Tibial nerve (tissue), 4 donors: ENCODE measurements around the gene ZNRF3. TPM values are rescaled to one million over a fixed set of nuclear protein-coding genes. Genes with fewer than 3 reads are reported as not detected.

Experiments used
- DNase-seq, 2 donors: peaks; one replicate each; pipeline ENCODE4 v3.0.0-alpha.2; 2019; ENCODE audit warnings: low spot score in 2 of 2
- H3K27ac ChIP-seq, 4 donors: fragments of 200-600 bp; sonication (generic) in 3 of 4; one replicate each; pipeline ENCODE4 v1.5.1; 2017 to 2019; ENCODE audit warnings: mild to moderate bottlenecking in 1 of 4
- H3K27me3 ChIP-seq, 2 donors: fragments of 200-600 bp; sonication (generic) in 1 of 2; one replicate each; pipeline versions ENCODE4 v1.5.1 to v1.6.0; 2017 to 2019
- H3K36me3 ChIP-seq, 3 donors: fragments of 200-600 bp; sonication (generic); one replicate each; pipeline ENCODE4 v1.5.1; 2018 to 2019
- H3K4me1 ChIP-seq, 4 donors: fragments of 200-600 bp; sonication (generic) in 3 of 4; one replicate each; pipeline ENCODE4 v1.5.1; 2017 to 2019
- H3K4me3 ChIP-seq, 4 donors: fragments of 200-600 bp; sonication (generic) in 3 of 4; one replicate each; pipeline ENCODE4 v1.5.1; 2017 to 2019; ENCODE audit warnings: mild to moderate bottlenecking in 1 of 4, moderate library complexity in 1 of 4
- H3K9me3 ChIP-seq, 4 donors: fragments of 200-600 bp; sonication (generic) in 3 of 4; one replicate each; pipeline ENCODE4 v1.5.1; 2017 to 2019
- CTCF ChIP-seq, 5 experiments: fragments of 200-600 bp in 3 of 5; fragments of 450-650 bp in 2 of 5; sonication (generic) in 3 of 5; IDR thresholded peaks; one replicate each; pipeline ENCODE4 v1.5.1; 2016 to 2019; ENCODE audit warnings: antibody characterized with exemption in 5 of 5, mild to moderate bottlenecking in 3 of 5, moderate library complexity in 2 of 5
- EP300 ChIP-seq, 2 donors: sonication (generic); formaldehyde crosslinking; IDR thresholded peaks; one replicate each; pipeline ENCODE4 v1.6.1; 2017; ENCODE audit warnings: antibody characterized with exemption in 2 of 2, mild to moderate bottlenecking in 1 of 2
- POLR2A ChIP-seq, 2 donors: fragments of 450-650 bp; IDR thresholded peaks; one replicate each; pipeline ENCODE4 v1.6.1; 2017; ENCODE audit warnings: antibody characterized with exemption in 2 of 2, mild to moderate bottlenecking in 2 of 2, moderate library complexity in 2 of 2
- WGBS, 2 donors: methylation state at CpG; one replicate each; pipeline ENCODE4 v1.1.5; 2018; 5-methylcytosine and 5-hydroxymethylcytosine counted together
- total RNA-seq, 4 donors: library from RNA; depleted of rRNA; stranded (reverse); fragments of >200 nt; gene quantifications; one replicate each; pipeline ENCODE4 v1.1.0, GENCODE V29; 2016

The ZNRF3 gene
- total RNA-seq, 4 donors from 2014 or later: 18.0 to 37.9 (median 23.5) TPM

- H3K27me3 ChIP-seq: no peaks in the 10 kb centered on the region
- no peaks in the 10 kb centered on the region for H3K9me3 ChIP-seq
- no peak for TF ChIP-seq EP300 (IDR thresholded peaks at IDR 0.05)
- TF ChIP-seq CTCF (IDR thresholded peaks at IDR 0.05): no peak
- no peak for TF ChIP-seq POLR2A (IDR thresholded peaks at IDR 0.05)
- peaks cover 0 to 69% (median 24%) of the 10 kb centered on the region in 4 donors for H3K4me1 ChIP-seq
- no peak for DNase-seq
- H3K36me3 ChIP-seq: no peaks in the 10 kb centered on the region
- WGBS, 2 donors: 93 to 96% methylated on average over 3 of the region's 3 CpGs
- no peak overlapping the region for H3K4me3 ChIP-seq
- H3K27ac ChIP-seq: peak overlapping the region in 2 of 4 donors; percentile 13 to 25
These were observed 32.6 kb downstream of the ZNRF3 start for GRCh38 chr22:28915969-28916368.

- peak overlapping the region in 2 of 4 donors; percentile 65 to 81 for H3K27ac ChIP-seq
- TF ChIP-seq POLR2A (IDR thresholded peaks at IDR 0.05) (no peak), EP300 (IDR thresholded peaks at IDR 0.05) (no peak), CTCF (IDR thresholded peaks at IDR 0.05) (no peak)
- no peaks in the 10 kb centered on the region for H3K27me3 ChIP-seq
- H3K4me1 ChIP-seq: peaks cover 0 to 70% (median 18%) of the 10 kb centered on the region in 4 donors
- no peaks in the 10 kb centered on the region for H3K36me3 ChIP-seq
- H3K9me3 ChIP-seq: no peaks in the 10 kb centered on the region
- 20 to 30% methylated on average over 12 of the region's 12 CpGs for WGBS, 2 donors
- H3K4me3 ChIP-seq: no peak overlapping the region
- no peak for DNase-seq
These were observed 34.6 kb downstream of the ZNRF3 start for GRCh38 chr22:28917747-28918549.

GRCh38 chr22:28918550-28919271 is 35.3 kb downstream of the ZNRF3 start:
- DNase-seq: no peak
- Histone ChIP-seq H3K27ac (peak overlapping the region in 3 of 4 donors; percentile 29 to 81 (median 55)), H3K4me1 (peaks cover 0 to 73% (median 18%) of the 10 kb centered on the region in 4 donors), H3K9me3 (no peaks in the 10 kb centered on the region), H3K36me3 (no peaks in the 10 kb centered on the region), H3K4me3 (no peak overlapping the region), H3K27me3 (no peaks in the 10 kb centered on the region)
- 33 to 34% methylated on average over 6 of the region's 6 CpGs for WGBS, 2 donors
- TF ChIP-seq POLR2A (IDR thresholded peaks at IDR 0.05) (no peak), EP300 (IDR thresholded peaks at IDR 0.05) (no peak), CTCF (IDR thresholded peaks at IDR 0.05) (no peak)

GRCh38 chr22:28920757-28921584 is 37.6 kb downstream of the ZNRF3 start:
- no peaks in the 10 kb centered on the region for H3K27me3 ChIP-seq
- no peaks in the 10 kb centered on the region for H3K9me3 ChIP-seq
- no peak overlapping the region for H3K4me3 ChIP-seq
- H3K4me1 ChIP-seq: peaks cover 0 to 73% (median 20%) of the 10 kb centered on the region in 4 donors
- no peak for TF ChIP-seq EP300 (IDR thresholded peaks at IDR 0.05)
- no peak for TF ChIP-seq CTCF (IDR thresholded peaks at IDR 0.05)
- no peak for TF ChIP-seq POLR2A (IDR thresholded peaks at IDR 0.05)
- no peaks in the 10 kb centered on the region for H3K36me3 ChIP-seq
- H3K27ac ChIP-seq: peak overlapping the region in 2 of 4 donors; percentile 33 to 50
- 63 to 78% methylated on average over 7 of the region's 7 CpGs for WGBS, 2 donors
- DNase-seq: no peak
